GM18907 (cell line): ENCODE results near the gene CALCOCO1.
"Not testable (repeated sequence)": the region's sequence is repeated elsewhere in the genome, so short reads cannot be mapped to it uniquely, and the experiment has no call there.

Experiments used
- ATAC-seq: cut with Tn5 transposase; IDR thresholded peaks from one replicate; pipeline ENCODE4 v1.9.1; 2021; ENCODE audit warnings: mild to moderate bottlenecking, moderate library complexity; ENCODE audit not compliant: unreplicated experiment

The CALCOCO1 gene

GRCh38 chr12:53734425-53734824 lies 7.2 kb upstream of the CALCOCO1 start:
- no peak for ATAC-seq

DNA sequence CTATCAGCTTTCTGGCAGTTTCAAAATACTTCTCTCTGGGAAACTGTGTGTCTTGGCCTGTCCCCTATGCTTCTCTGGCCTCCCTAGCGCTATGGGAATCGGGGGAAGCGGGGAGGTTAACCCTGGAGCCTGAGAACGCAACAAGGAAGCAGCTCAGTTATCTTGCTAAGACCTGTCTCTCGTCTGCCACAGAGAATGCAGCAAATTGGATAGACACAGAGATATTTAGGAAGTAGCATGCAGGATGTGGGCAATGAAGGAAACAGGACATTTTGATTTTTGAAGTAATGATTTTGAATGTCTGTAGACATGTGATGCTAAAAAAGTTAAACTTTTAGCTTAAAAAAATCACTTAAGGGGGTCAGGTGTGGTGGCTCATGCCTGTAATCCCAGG lies 6.6 kb upstream of the CALCOCO1 start:
- no peak for ATAC-seq

DNA sequence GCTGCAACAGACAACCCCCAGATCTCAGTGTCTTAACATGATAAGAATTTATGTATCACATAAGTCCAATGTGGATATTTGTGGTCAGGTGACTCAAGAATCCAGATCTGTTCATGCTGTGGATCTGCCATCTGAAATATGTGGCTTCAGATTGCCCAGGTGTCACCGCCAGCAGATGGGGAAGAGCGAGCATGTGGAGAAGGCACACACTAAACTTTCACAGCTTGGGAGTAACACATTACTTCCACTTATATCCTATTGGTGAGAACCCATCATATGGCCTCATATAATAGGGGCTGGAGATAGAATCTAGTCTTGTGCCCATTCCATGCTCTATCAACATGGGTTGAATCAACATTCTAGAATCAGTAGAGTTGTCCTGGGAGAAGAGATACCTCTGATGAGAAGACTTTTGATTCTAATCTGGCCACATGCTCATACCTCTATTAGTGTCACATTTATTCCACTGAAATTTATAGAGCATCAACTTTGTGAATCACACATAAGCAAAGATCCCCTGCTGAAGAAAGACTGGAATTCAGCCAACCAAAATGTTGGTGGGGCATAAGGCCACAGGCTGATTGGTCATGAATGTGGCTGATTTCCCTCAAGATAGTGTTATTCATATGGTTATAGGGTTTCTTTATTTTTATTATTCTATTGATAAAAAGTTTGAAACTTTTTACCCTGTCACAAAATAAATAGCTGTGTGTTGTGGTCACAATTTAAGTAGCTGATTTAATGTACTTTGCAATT lies 6.0 kb upstream of the CALCOCO1 start:
- ATAC-seq = no peak

DNA sequence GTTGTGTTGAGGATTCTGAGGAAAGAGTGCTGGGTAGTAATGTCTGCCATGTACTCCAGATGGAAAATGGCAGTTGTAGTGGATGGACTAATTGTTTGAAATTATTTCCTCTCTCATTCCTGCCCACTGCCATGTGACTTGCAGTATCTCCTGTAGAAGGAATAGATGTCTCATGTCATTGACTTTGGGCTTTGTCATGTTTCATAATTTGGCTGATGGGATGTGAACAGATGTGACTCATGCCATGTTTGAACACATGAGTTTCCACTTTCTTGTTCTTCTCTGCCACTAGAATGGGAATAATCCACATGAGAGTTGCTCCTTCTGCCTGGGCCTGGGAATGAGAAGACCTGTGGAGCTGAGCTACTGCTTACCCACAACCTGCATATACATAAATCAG lies 2.4 kb upstream of the CALCOCO1 start:
- no peak for ATAC-seq

DNA sequence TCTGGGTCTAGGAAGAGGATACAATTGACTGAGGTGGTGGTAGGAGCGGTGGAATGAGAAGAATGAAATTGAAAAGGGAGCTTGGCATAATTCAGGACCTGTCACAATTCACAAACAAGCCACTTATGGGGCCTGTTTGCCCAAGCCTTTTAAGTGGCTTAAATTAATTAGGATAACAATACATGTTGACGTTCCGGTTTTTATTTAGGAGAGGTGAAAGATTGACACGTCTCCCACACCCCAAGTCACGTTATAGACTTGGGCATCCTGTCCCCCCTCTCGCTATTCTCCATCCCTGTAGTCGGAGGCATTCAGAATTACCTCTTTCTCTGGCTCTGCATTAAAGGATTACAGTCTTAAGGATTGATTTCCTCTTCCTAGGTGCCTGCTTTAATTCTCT lies 954 bp upstream of the CALCOCO1 start:
- ATAC-seq = no peak

- no peak for ATAC-seq
Observed at GRCh38 chr12:53726946-53727309, 324 bp downstream of the CALCOCO1 start.

DNA sequence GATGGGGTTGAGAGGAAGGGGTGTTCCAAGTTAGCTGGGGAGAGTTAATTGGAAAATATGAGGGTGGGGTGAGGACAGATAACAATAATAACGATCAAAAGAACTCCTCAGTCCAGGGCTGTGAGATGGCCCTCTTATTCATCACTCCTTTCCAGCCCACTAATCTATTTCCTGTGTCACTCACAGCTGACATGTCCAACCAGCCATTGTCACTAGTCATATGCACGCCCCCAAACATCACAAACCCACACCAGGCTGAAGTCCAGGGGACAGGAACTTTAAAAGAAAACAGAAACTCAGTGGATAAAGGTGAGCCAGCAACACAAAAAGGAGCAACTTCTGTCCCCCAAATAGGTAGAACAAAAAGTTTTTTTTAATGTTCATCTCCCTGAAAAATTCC lies 911 bp downstream of the CALCOCO1 start:
- ATAC-seq = no peak

DNA sequence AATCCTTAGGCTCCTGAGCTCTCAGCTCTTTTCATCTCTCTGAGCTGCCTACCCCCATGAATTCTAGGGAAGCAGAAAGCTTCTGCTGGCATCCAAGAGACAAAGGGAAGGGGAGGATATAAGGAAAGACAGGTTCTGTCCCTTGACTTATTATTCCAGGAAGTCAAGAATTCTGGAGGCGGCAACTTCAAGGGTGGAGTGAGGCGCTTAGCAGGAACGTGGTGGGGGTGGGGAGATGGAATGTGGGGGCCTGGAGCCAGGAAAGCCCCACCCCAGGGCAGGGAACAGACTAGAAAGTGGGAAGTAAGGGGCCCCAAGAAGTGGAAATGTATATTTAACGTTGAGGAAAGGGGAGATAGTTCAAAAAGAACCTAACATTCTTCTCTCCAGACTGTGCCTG lies 1.4 kb downstream of the CALCOCO1 start:
- ATAC-seq = no peak

GRCh38 chr12:53722450-53723041 lies 4.7 kb downstream of the CALCOCO1 start:
- ATAC-seq = no peak

DNA sequence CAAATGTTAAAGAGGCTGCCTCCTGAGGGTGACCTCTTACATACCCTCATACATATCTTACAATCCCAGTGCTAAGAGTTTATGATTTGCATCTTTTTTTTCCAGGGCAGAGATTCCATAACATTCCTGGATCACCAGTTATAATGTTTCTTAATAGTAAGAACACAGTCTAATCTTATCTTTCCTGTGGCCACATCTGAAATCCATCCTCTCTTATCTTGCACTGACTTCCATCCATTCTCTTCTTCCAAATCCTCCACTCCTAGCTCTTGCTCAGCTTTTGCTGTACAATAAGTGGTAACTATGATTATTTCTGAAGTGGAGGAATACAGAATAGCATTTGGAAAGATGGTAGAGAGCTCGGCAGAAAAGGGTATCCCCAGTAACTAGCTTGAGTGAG lies 6.3 kb downstream of the CALCOCO1 start:
- ATAC-seq = no peak

DNA sequence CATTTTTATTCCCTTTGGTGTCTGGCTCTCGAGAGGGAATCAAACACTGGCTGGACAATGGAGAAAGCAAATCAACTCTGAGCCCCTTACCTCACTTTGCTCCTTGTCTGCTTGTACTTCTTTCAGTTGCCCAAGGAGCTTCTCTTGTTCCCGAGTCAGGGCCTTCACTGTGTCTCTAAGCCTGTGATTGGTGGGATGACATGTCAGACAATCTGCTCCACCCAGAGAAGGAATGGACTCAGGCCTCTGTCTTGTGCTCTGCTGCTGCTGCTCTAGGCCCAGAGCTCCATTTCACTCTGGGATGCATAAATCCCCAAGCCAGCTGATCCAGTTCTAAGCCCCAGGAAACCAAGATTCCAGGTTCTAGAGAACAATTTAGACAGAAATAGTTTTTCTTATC lies 7.6 kb downstream of the CALCOCO1 start:
- ATAC-seq = no peak

GRCh38 chr12:53718567-53718966 lies 8.7 kb downstream of the CALCOCO1 start:
- ATAC-seq = not testable (repeated sequence)

- no peak for ATAC-seq
Observed at GRCh38 chr12:53717319-53717718, 9.9 kb downstream of the CALCOCO1 start.

DNA sequence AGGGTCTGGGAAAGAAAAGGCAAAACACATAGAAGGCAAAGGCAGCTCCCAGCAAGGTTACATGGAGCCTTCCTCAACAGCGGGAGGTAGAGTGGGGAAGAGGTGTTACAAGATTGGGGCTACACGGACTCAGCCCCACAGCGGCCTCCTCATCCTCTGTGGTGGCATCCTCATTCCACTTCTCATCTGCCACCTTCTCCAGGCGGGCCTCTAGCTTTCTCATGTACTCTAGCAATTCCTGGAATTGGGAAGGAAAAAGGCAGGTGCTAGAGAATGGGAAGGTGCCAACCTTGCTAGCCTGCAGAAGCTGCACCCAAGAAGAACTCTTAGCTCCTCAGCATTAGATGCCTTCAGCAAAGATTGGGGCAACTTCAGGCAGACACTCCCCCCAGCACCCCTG lies 13.2 kb downstream of the CALCOCO1 start:
- ATAC-seq = no peak

DNA sequence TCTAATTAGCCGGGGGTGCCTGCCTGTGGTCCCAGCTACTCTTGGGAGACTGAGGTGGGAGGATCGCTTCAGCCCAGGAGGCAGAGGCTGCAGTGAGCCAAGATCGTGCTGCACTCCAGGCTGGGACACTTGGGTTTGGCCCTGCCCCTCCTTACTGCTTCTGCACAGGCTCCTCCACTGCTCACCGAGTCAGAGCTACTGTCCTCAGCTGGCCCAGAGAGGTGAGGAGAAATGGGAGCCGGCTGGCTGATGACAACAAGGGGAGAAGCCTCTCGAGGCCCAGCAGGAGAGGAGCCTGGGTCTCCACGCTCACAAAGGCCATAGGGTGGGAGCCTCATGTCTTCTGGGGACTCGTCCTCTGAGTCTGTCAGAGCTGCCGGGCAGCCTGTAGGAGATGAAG lies 13.7 kb downstream of the CALCOCO1 start:
- no peak for ATAC-seq

DNA sequence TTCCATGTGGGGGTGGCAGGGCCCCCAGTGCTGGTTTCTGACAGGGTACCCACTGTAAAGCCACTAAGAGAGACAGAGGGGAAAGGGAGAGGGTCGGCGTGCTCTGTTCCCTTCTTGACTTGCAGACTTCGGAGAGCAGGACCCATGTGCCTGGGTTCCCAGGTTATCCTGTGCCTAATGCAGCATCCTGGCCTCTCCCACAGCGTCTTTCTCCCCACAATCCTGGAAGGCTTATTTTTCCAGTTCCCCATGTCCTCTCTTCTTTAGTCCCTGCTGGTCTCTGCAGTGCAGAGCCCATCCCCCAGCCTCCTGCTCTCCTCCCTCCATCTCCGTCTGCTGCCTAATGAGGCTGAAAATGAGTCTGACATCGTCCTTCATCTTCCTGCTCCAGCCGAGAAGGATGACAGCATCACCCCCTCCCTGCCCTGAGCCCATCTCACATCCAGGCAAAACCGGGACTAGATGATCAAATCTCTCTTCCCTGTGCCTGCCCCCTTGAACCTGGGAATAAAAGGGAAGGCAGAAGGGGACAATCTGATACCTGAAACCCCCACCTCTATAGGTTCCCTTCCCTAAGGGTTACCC lies 15.1 kb downstream of the CALCOCO1 start:
- ATAC-seq = no peak

GRCh38 chr12:53710091-53710490 lies 17.2 kb downstream of the CALCOCO1 start:
- ATAC-seq = no peak

DNA sequence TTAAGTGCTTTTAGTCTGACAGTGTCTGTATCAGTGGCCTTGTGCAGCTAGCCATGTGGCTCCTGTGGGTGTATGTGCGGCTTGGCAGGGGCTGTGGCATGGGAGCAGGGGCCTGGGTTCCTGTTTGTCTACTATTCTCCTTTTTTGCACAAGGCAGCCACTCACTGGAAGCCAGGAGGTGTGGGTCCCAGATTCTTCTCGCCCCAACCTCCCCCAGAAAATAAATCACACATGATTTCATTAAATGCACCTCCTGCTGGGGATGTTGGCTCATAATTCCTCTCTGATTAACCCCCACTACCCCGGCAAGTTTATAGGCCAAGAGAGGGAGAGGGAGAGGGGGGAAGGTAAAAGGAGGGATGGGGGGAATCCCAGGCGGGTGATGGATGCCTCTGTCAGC lies 17.6 kb downstream of the CALCOCO1 start:
- ATAC-seq = no peak

DNA sequence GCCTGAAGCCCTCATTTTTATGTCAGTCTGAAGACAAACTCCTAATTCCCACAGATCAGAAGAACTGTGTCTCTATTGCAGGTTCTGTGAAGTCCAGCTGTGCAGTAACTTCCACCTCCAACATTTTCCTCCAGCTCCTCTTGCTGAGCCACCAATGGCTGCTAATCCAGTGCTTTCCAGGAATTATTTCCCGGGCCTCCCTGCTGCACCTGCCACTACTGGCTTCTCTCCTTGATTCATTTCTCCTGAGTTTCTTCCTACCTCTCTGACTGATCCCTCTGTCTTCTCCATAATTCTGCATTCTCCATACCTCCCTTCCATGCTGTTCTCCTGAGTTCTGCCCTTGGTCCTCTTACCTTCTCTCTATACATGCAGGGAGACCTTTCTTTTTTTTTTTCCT lies 21.2 kb downstream of the CALCOCO1 start:
- ATAC-seq = no peak

DNA sequence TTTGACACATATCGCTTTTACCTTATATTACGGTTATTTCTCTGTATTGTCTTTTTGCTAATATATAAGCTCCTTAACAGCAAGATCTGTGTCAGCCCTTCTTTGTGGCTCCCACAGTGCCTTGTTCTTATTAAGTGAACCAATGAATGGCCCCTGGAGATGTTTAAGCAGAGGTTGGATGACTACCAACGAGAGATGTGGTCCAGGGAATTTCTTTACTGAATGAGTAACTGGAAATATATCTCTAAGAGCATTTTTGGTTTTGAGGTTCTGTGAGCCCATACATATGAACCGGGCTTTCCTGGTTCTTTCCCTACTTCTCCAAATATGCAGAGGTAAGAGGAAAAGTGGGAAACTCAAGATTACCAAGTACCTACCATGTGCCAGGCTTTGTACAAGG lies 23.5 kb downstream of the CALCOCO1 start:
- ATAC-seq = no peak

- no peak for ATAC-seq
Observed at GRCh38 chr12:53701518-53702264, 25.6 kb downstream of the CALCOCO1 start.

DNA sequence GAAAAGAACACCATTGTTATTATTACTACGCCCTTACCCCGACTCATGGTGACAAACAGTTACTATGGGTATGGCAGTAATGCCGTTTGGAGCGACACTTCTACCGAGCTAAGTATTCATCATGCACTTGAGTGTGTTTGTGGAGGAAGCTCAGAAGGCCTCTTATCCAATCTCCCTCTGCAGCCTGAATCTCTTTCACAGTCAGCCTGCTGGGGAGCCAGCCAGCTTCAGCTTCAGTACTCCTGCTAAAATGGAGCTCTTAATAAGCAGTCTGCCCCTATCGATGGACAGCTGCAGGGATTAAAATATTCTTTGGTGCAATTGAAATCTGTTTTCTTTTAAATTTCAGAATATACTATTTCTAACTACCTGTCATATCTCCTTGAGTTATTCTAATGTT lies 26.7 kb downstream of the CALCOCO1 start:
- ATAC-seq = no peak
